Activated naive CD4-positive, alpha-beta T cell treated with anti-CD3 and anti-CD28 coated beads, Interleukin-2, amount 10 ng/mL, durations not matched to agents 7 days and 5 days (primary cell): ENCODE measurements around the gene NCAPD3.

Experiments used
- CTCF ChIA-PET: fragments of 350-600 bp; sonication (Branson Sonifier 250); formaldehyde crosslinking; loops from one replicate; lab custom pipeline; 2021; ENCODE audit warnings: antibody characterized with exemption; lab: Charles Lee
- DNase-seq: peaks from one replicate; pipeline ENCODE4 v3.0.0-alpha.2; 2020
- H3K27ac Mint-ChIP-seq: one replicate; pipeline ENCODE4 v1.8.0; 2021; ENCODE audit warnings: mild to moderate bottlenecking, moderate library complexity, mixed read lengths
- H3K27me3 Mint-ChIP-seq: one replicate; pipeline ENCODE4 v1.8.0; 2021; ENCODE audit warnings: mild to moderate bottlenecking, mixed read lengths
- H3K36me3 Mint-ChIP-seq: one replicate; pipeline ENCODE4 v1.8.0; 2021; ENCODE audit warnings: mixed read lengths
- H3K4me1 Mint-ChIP-seq: one replicate; pipeline ENCODE4 v1.8.0; 2021; ENCODE audit warnings: mixed read lengths
- H3K4me3 Mint-ChIP-seq: one replicate; pipeline ENCODE4 v1.8.0; 2021; ENCODE audit warnings: mild to moderate bottlenecking, moderate library complexity, mixed read lengths
- H3K9me3 Mint-ChIP-seq: one replicate; pipeline ENCODE4 v1.8.0; 2021; ENCODE audit warnings: mixed read lengths

Gene NCAPD3

GRCh38 chr11:134246678-134247077 lies 22.9 kb upstream of the NCAPD3 start:
- H3K4me3 Mint-ChIP-seq: no peak overlapping the region
- no peaks in the 10 kb centered on the region for H3K9me3 Mint-ChIP-seq
- peak overlapping the region; percentile 51 for H3K27ac Mint-ChIP-seq
- peaks cover 44% of the 10 kb centered on the region for H3K36me3 Mint-ChIP-seq
- CTCF ChIA-PET: no interaction called here
- no peak for DNase-seq
- H3K4me1 Mint-ChIP-seq: peaks cover 14% of the 10 kb centered on the region
- H3K27me3 Mint-ChIP-seq: no peaks in the 10 kb centered on the region

DNA sequence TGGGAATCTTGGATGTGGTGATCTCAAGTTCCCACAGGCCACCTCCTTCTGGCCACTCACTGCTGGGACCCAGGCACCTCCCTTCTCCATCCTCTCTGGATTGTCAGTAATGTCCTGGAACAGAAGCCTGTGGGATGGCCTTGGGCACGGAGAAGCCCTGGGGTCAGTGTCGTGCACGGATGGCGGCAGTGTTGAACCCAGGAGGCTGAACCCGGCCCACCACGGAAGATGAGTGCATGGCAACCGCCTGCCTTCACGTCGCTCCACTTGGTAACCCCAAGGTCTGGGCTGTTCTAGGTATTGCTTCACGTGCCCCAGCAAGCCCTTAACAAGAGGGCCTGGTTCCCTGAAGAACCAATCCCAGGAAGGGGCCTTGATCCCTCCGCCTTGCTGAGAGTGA lies 22.3 kb upstream of the NCAPD3 start:
- CTCF ChIA-PET: interaction anchor here (3.1 kb wide), 1 partner anchor 37 kb away, joined by 32 read pairs; no protein-coding TSS in a partner anchor
- DNase-seq: no peak
- Mint-ChIP-seq H3K4me1 (peaks cover 8% of the 10 kb centered on the region), H3K36me3 (peaks cover 44% of the 10 kb centered on the region), H3K9me3 (no peaks in the 10 kb centered on the region), H3K27ac (no peak overlapping the region), H3K4me3 (no peak overlapping the region), H3K27me3 (no peaks in the 10 kb centered on the region)

- Mint-ChIP-seq H3K9me3 (no peaks in the 10 kb centered on the region), H3K27me3 (no peaks in the 10 kb centered on the region), H3K4me1 (peaks cover 8% of the 10 kb centered on the region), H3K4me3 (no peak overlapping the region), H3K36me3 (peaks cover 44% of the 10 kb centered on the region), H3K27ac (no peak overlapping the region)
- CTCF ChIA-PET: interaction anchor here (0.8 to 3.1 kb wide), 5 partner anchors 19 to 122 kb away, joined by 3 to 32 read pairs (median 4); partner anchors contain the start of gene VPS26B
- no peak for DNase-seq
Measured at GRCh38 chr11:134245434-134245833, 21.7 kb upstream of the NCAPD3 start.

DNA sequence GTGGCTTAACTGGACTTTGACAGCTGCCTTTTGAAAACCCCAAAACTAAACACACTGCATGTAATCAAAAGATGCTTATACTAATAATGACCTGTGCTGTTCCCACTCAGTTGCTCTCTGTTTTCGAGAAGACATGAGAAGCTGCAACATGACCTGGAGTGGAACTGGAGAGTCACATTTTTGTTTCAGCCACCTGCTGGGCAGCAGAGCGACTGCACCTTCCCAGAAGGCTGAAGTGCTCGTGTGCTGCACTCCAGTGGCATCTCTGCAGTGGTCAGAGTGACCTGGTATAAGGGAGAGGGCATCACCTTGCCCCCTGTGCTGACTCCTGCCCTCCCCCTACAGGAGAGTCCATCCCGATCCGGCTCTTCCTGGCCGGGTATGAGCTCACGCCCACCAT lies 20.8 kb upstream of the NCAPD3 start:
- H3K27ac Mint-ChIP-seq: no peak overlapping the region
- H3K4me1 Mint-ChIP-seq: peaks cover 8% of the 10 kb centered on the region
- no peak overlapping the region for H3K4me3 Mint-ChIP-seq
- CTCF ChIA-PET: interaction anchor here (0.6 to 3.1 kb wide), 9 partner anchors 9 to 79 kb away, joined by 3 to 32 read pairs (median 4); partner anchors contain the start of genes NCAPD3 and VPS26B
- DNase-seq: peak; percentile 41
- H3K9me3 Mint-ChIP-seq: no peaks in the 10 kb centered on the region
- peaks cover 50% of the 10 kb centered on the region for H3K36me3 Mint-ChIP-seq
- H3K27me3 Mint-ChIP-seq: no peaks in the 10 kb centered on the region

GRCh38 chr11:134243913-134244312 lies 20.1 kb upstream of the NCAPD3 start:
- Mint-ChIP-seq H3K4me1 (peaks cover 3% of the 10 kb centered on the region), H3K36me3 (peaks cover 48% of the 10 kb centered on the region), H3K4me3 (no peak overlapping the region), H3K27ac (no peak overlapping the region), H3K9me3 (no peaks in the 10 kb centered on the region), H3K27me3 (no peaks in the 10 kb centered on the region)
- CTCF ChIA-PET: interaction anchor here (0.6 to 3.1 kb wide), 10 partner anchors 8 to 194 kb away, joined by 3 to 32 read pairs (median 4); partner anchors contain the start of genes NCAPD3 and VPS26B
- no peak for DNase-seq

DNA sequence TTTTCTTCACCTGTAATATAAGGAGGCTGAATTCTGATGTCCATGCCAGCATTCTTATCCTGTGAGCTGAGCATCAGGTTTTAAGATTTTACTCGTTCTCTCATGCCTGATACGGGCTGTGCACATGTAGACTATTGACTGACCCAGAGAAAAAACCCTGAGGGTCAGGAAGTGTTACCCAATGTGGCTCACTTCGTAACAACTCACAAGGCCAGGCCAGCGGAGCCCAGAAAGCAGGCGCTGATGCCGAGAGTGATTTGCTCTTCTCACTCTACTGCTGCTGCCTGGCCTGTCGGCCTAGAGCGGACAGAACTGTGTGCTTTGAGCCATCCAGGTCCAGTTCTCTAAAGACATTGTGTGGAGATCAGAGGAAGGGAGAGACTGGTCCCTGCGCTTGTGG lies 18.6 kb upstream of the NCAPD3 start:
- Mint-ChIP-seq H3K4me3 (no peak overlapping the region), H3K9me3 (no peaks in the 10 kb centered on the region), H3K4me1 (no peaks in the 10 kb centered on the region), H3K27ac (no peak overlapping the region), H3K36me3 (peaks cover 45% of the 10 kb centered on the region), H3K27me3 (no peaks in the 10 kb centered on the region)
- no peak for DNase-seq
- CTCF ChIA-PET: interaction anchor here (0.7 kb wide), 1 partner anchor 19 kb away, joined by 3 read pairs; no protein-coding TSS in a partner anchor

DNA sequence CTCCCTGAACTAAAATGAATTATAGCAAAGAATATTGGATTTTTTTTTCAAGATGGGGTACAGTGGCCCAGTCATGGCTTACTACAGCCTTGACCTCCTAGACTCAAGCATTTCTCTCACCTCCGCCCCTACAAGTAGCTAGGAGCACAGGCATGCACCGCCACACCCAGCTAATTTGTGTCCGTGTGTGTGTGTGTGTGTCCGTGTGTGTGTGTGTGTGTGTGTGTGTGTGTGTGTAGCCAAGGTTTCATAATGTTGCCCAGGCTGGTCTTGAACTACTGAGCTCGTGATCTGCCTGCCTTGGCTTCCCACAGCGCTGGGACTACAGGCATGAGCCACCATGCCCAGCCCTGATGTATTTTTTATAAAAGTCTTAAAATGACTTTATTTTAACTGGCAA lies 16.8 kb upstream of the NCAPD3 start:
- peaks cover 47% of the 10 kb centered on the region for H3K36me3 Mint-ChIP-seq
- no peaks in the 10 kb centered on the region for H3K27me3 Mint-ChIP-seq
- H3K9me3 Mint-ChIP-seq: no peaks in the 10 kb centered on the region
- H3K27ac Mint-ChIP-seq: no peak overlapping the region
- DNase-seq: no peak
- no peaks in the 10 kb centered on the region for H3K4me1 Mint-ChIP-seq
- H3K4me3 Mint-ChIP-seq: no peak overlapping the region
- CTCF ChIA-PET: interaction anchor here (1.1 kb wide), 1 partner anchor 34 kb away, joined by 3 read pairs; no protein-coding TSS in a partner anchor

- Mint-ChIP-seq H3K9me3 (no peaks in the 10 kb centered on the region), H3K4me1 (no peaks in the 10 kb centered on the region), H3K27me3 (no peaks in the 10 kb centered on the region), H3K4me3 (no peak overlapping the region), H3K36me3 (peaks cover 43% of the 10 kb centered on the region), H3K27ac (no peak overlapping the region)
- DNase-seq: no peak
- CTCF ChIA-PET: interaction anchor here (1.4 kb wide), 1 partner anchor 13 kb away, joined by 3 read pairs; no protein-coding TSS in a partner anchor
Measured at GRCh38 chr11:134238956-134239355, 15.2 kb upstream of the NCAPD3 start.

GRCh38 chr11:134237557-134237922 lies 13.8 kb upstream of the NCAPD3 start:
- H3K4me1 Mint-ChIP-seq: peaks cover 5% of the 10 kb centered on the region
- CTCF ChIA-PET: no interaction called here
- H3K27ac Mint-ChIP-seq: no peak overlapping the region
- peaks cover 35% of the 10 kb centered on the region for H3K36me3 Mint-ChIP-seq
- H3K4me3 Mint-ChIP-seq: no peak overlapping the region
- H3K27me3 Mint-ChIP-seq: no peaks in the 10 kb centered on the region
- no peak for DNase-seq
- no peaks in the 10 kb centered on the region for H3K9me3 Mint-ChIP-seq

- no peak overlapping the region for H3K4me3 Mint-ChIP-seq
- no peak overlapping the region for H3K27ac Mint-ChIP-seq
- peaks cover 33% of the 10 kb centered on the region for H3K36me3 Mint-ChIP-seq
- peaks cover 11% of the 10 kb centered on the region for H3K4me1 Mint-ChIP-seq
- CTCF ChIA-PET: no interaction called here
- no peaks in the 10 kb centered on the region for H3K9me3 Mint-ChIP-seq
- no peaks in the 10 kb centered on the region for H3K27me3 Mint-ChIP-seq
- DNase-seq: no peak
Measured at GRCh38 chr11:134236834-134237556, 13.2 kb upstream of the NCAPD3 start.

DNA sequence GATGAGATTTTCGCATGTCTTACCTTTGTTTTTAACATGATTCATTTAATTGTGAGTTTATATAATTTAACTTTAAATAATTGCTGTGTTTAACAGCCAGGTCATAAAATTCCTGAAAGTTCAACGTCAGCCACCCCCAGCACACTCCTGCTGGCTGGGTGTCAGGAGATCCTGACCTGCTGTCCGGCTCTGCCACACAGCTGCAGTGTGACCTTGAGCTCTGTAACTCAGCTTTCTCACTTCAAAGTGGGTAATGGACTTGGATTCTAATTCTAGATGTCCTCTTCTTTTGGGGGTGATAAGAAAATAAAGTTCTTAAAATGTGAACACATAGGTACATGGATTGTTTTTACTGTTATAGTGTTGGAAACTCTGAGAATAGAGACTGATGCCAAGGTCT lies 11.6 kb upstream of the NCAPD3 start:
- H3K36me3 Mint-ChIP-seq: peaks cover 34% of the 10 kb centered on the region

GRCh38 chr11:134233729-134234179 lies 10.0 kb upstream of the NCAPD3 start:
- CTCF ChIA-PET: interaction anchor here (1.1 to 1.7 kb wide), 3 partner anchors 10 to 28 kb away, joined by 3 to 10 read pairs (median 4); no protein-coding TSS in a partner anchor

More for the DNA sequence above, 11.6 kb upstream of the NCAPD3 start:
- Mint-ChIP-seq H3K27me3 (no peaks in the 10 kb centered on the region), H3K4me3 (no peak overlapping the region), H3K4me1 (peaks cover 27% of the 10 kb centered on the region), H3K9me3 (no peaks in the 10 kb centered on the region), H3K27ac (no peak overlapping the region)
- no peak for DNase-seq
- CTCF ChIA-PET: interaction anchor here (0.9 kb wide), 1 partner anchor 9 kb away, joined by 3 read pairs; no protein-coding TSS in a partner anchor

DNA sequence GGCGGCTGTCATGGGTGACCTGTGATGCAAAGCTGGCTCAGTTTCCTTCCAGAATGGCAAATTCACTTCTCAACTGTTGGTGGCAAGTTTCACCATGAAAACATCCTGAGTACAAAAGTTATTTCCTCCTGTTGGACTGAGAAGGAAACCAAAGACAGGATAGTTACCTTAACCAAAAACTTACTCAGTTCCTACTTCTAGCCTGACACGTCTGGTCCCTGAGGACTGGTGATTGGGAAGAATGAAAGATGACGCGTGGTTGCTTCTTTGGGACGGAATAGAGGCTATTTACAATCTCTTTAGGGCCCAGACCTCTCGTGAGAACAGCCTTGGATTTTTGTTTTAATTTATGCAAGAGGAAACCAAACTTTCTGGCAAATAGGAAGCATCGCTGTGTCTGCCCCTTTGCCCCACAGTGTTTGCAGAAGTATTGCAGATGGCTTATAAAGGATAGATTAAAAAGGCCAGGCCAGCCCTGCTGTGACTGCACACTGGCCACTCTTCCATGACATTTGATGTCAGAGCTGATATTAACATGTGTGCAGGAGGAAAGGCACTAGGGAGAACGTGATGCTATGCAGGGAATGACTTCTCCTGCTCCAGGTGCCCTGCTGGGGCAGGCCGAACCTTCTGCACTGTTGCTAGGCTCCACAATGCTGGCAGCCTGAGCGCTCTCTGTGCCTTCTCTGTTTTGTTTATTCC lies 8.3 kb upstream of the NCAPD3 start:
- no peaks in the 10 kb centered on the region for H3K27me3 Mint-ChIP-seq
- H3K4me3 Mint-ChIP-seq: no peak overlapping the region
- peaks cover 60% of the 10 kb centered on the region for H3K4me1 Mint-ChIP-seq
- H3K27ac Mint-ChIP-seq: peak overlapping the region; percentile 50
- no peak for DNase-seq
- no peaks in the 10 kb centered on the region for H3K9me3 Mint-ChIP-seq
- CTCF ChIA-PET: no interaction called here
- peaks cover 33% of the 10 kb centered on the region for H3K36me3 Mint-ChIP-seq

More at GRCh38 chr11:134233729-134234179, 10.0 kb upstream of the NCAPD3 start:
- no peak overlapping the region for H3K4me3 Mint-ChIP-seq
- no peak overlapping the region for H3K27ac Mint-ChIP-seq
- H3K36me3 Mint-ChIP-seq: peaks cover 33% of the 10 kb centered on the region
- H3K4me1 Mint-ChIP-seq: peaks cover 43% of the 10 kb centered on the region
- no peaks in the 10 kb centered on the region for H3K27me3 Mint-ChIP-seq
- no peaks in the 10 kb centered on the region for H3K9me3 Mint-ChIP-seq
- no peak for DNase-seq

- H3K4me1 Mint-ChIP-seq: peaks cover 77% of the 10 kb centered on the region
- no peaks in the 10 kb centered on the region for H3K27me3 Mint-ChIP-seq
- no peak overlapping the region for H3K4me3 Mint-ChIP-seq
- peak; percentile 27 for DNase-seq
- H3K27ac Mint-ChIP-seq: peak overlapping the region; percentile 38
- CTCF ChIA-PET: interaction anchor here (2.5 kb wide), 1 partner anchor 14 kb away, joined by 9 read pairs; no protein-coding TSS in a partner anchor
- no peaks in the 10 kb centered on the region for H3K9me3 Mint-ChIP-seq
- H3K36me3 Mint-ChIP-seq: peaks cover 25% of the 10 kb centered on the region
Measured at GRCh38 chr11:134230339-134230738, 6.6 kb upstream of the NCAPD3 start.
